EL (cell line): ENCODE results near the gene PPIP5K1.

Experiments used
- DNase-seq: peaks from one replicate; pipeline ENCODE4 v3.0.0-alpha.2; 2016

PPIP5K1 gene

GRCh38 chr15:43517354-43518196, 72.4 kb downstream of the PPIP5K1 start, which contains the start of gene MAP1A:
MAP1A (plus strand) TSS chr15:43517608; CDS start chr15:43521474, 3,866 bp downstream.
- DNase-seq: peak; percentile 58

DNA sequence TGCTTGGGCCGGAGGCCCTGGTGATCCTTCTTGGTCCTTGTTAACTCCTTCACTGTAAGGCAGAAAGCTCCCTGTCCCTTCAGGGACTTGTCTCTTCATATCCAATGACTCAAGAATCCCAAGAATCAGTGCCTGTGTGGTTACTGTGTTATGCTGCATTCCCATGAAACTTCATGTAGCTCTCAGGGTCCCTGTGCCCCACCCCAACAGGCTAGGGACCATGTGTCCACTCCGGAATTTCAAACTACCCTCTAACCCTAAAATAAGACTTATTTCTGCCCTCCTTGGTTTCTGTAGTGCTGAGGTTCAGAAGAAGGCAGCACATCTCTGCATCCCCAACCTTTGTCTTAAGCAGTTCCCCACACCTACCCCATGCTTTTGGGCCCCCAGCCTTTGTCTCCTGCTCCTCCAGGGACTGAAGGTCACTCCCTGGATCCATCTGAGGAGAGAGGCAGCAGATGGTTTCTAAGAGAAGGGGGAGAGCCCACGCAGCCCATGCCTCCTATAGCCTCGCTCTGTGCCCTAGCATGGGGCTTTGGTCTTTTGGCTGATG, 73.1 kb downstream of the PPIP5K1 start:
- peak; percentile 54 for DNase-seq

- DNase-seq: peak; percentile 57
Observed at GRCh38 chr15:43516185-43516584, 73.8 kb downstream of the PPIP5K1 start.

DNA sequence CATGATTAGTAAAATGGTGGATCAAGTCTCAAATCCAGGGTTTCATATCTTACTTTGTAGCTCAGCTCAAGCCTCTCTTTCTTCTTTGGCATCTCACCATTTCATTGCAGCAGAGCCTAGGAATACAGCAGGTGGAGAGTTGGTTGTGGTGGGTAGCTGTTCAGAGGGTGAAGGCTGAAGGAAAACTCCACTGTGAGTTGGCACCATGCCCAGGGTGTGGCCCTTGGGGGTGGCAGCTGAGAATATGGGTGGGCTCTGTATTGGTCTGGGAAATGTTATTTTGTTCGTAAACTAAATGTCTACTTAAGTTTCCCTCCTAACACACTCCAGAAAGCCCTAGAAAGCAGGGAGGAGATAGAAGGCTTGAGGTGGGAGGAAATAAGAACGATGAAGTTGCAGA, 74.3 kb downstream of the PPIP5K1 start:
- DNase-seq: no peak

GRCh38 chr15:43514241-43515057, 75.6 kb downstream of the PPIP5K1 start:
- peak; percentile 30 for DNase-seq

DNA sequence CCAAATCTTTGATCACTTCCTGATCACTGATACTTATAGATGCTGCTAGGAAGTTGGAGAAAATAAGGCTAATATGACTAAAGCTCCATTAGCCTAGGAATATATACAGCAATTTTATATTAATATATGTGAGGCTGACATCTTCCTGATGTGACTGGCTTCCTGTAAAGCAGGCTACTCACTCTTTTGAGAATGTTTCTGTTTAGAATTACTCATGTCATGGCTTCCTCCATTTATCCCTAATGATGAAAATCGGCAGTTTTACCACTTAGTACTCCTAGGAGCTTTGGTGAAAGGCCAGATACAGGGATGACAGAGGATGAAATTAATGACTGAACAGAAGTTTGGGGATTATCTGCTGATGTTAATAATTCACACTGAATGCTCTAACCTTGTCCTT, 76.5 kb downstream of the PPIP5K1 start:
- peak; percentile 13 for DNase-seq

DNA sequence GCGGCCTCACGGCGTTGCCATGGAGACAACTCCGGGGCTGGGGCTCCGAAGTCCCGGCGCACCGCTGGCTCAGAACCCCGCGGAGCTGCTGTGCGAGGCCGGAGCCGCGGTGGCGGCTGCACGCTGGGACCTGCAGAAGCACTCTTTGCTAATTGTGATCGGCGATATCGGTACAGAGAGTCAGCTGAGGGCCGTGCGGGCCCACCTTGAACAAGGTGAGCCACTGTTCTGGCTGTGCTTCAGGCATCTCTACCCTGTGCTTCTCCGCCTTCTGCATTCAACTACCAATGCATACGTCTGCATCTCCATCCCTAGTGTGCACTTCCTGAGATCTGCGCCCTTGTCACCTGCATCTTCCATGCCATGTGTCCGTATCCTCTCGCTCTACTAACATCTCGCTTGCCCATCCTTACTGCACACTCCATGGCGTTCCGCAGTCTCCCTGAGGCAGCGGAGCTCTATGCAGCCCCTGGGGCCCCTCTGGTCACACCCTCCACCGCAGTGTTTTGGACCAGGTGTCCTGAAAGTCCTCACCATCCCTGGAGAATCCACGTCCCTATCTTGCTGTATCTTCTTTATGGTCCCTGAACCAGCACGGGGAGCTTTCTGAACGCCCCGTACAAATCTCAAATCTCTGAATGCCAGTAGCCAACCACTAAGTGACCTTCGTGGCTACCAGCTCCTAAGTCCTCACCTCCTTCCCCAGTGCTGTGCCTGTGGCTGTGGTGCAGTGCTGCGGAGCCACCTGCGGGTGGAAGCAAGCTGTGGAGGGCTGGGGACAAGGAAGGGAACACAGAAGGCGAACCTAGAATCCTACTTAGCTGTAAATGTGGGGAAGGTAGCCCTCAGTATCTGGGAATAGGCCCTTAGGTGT, 78.8 kb downstream of the PPIP5K1 start:
- DNase-seq: peak; percentile 16

DNA sequence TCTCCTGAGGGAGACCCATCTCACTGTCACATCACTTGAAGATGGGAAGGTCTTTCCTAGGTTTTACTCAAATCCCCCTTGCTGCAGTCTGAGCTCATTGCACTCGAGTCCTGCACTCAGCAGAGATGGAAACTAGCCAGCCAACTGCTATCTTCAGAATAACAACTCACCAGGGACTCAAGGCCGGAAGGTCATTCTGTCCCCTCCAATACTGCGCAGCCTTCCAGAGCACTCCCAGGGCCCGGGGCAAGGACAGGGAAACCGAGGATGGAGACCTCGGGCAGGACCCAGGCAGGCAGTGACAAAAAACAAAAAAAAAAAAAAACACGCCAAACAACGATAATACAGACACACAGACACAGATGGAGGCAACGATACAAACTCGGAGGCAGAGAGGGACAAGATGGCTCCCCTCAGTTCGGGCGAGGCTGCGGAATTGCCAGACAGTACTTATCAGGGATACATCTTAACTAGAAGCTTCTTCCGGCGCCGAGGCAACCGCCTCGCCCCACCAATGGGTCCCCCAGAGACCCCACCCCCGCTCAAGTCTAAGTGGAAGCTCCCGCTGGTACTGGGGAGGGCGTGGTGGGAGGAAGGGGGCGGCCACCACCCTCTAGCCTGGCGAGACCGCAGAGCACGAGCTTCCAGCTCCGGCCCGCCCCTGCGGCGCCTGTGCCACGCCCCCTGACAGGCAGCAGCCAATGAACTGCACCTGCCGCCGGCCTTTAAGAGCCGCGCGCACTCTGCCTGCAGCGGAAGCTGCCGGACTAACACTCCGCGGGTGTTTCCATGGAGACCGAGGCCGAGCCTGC, 79.6 kb downstream of the PPIP5K1 start:
- peak; percentile 99 for DNase-seq

- no peak for DNase-seq
Observed at GRCh38 chr15:43509660-43510199, 80.3 kb downstream of the PPIP5K1 start.

DNA sequence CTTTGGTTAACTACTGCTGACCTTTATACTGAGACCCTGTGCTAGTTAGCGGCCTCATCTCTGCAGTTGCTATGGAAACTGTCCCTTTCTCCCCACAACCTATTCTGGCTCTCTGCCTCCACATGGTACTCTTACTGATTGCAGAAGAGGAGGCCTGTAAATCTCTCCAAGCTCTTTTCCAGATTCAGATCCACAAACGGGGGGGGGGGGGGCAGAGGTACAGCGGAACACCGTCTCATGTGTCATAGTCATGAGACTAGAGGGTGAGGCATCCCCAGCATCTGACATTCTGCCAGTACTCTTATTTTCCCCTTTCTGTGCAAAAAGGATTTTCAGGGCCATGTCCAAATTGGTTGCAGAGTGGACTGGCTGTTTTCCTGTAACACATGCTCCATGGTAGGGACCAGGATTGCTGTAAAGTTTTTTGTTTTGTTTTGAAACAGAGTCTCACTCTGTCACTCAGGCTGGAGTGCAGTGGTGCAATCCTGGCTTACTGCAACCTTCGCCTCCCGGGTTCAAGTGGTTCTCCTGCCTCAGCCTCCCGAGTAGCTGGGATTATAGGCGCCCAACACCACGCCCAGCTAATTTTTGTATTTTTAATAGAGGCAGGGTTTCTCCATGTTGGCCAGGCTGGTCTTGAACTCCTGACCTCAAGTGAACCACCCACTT, 80.9 kb downstream of the PPIP5K1 start:
- DNase-seq: peak; percentile 16

DNA sequence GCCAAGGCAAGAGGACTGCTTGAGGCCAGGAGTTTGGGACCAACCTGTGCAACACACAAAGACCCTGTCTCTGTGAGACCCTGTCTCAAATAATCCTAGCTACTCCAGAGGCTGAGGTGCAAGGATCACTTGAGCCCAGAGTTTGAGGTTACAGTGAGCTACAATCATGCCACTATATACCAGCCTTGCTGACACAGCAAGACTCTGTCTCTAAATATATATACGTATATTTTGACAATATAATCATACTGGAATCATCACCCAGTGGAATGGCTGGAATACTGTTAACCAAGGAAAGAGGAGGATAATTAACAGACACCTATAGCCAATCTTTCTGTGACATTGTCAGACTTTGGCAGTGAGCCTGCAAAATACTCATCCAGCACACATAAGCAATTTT, 81.6 kb downstream of the PPIP5K1 start:
- DNase-seq: no peak

GRCh38 chr15:43505738-43506137, 84.3 kb downstream of the PPIP5K1 start:
- peak; percentile 30 for DNase-seq

- no peak for DNase-seq
Observed at GRCh38 chr15:43499635-43500034, 90.4 kb downstream of the PPIP5K1 start.

GRCh38 chr15:43498990-43499389, 91.0 kb downstream of the PPIP5K1 start:
- no peak for DNase-seq

- DNase-seq: no peak
Observed at GRCh38 chr15:43493703-43494472, 96.1 kb downstream of the PPIP5K1 start.

- peak; percentile 95 for DNase-seq
Observed at GRCh38 chr15:43492673-43493601, 97.1 kb downstream of the PPIP5K1 start, which contains the start of gene TP53BP1. TP53BP1 (minus strand) TSS chr15:43493156; CDS start chr15:43493043, 113 bp downstream.

DNA sequence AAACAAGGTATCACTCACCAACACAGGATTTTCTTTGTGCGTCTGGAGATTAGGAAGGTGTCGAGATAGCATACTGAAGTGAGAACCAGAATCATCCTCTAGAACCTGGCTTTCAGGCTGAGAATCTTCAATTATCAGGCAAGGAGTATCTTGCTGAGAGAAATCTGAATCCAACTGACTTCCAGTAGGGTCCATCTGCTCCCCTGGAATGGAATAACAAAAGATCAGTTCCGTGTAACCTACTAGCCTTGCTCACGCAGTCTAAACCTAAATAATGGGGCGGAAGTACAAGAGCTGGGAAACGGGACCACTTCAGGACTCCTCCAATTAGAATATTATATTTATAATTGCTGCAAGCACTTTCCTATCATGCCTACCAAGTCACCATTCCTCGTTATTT, 97.7 kb downstream of the PPIP5K1 start:
- no peak for DNase-seq

DNA sequence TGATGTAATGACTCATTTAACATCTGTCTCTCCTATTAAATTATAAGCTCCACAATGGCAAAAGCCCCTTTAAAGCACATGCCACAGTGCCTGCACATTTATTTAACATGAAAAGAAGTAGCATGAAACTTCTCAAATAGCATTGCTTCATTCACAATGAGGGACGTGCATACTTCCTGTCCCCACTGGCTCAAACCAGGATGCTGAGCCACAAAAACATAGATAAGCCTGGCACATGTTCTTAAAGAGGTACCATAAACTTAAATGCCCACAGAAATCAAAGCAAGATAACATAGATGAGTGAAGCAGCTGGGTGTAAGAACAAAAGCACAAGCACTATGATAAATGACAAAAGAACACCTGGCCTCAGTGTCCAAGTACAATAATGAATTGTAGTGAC, 100.8 kb downstream of the PPIP5K1 start:
- DNase-seq: no peak

DNA sequence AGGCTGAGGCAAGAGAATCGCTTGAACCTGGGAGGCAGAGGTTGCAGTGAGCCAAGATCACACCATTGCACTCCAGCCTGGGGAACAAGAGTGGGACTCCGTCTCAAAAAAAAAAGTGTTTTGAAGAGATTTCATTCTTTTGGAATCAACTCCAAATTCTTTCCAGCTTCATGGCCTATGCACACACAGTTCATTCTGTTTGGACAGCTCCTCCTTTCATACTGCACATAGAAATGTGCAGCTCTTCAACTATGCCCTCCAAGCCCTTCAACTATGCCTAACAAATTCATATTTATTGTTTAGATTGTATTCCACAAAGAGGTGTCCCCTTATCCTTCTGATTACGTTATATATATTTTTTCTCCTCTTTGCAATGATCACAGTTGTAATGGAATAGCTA, 101.2 kb downstream of the PPIP5K1 start:
- DNase-seq: no peak
